Tibial nerve (tissue), 4 donors: Measurements from ENCODE around the gene IPO13. TPM values are rescaled to one million over a fixed set of nuclear protein-coding genes. Genes with fewer than 3 reads are reported as not detected.

Source experiments
- DNase-seq, 2 donors: peaks; one replicate each; pipeline ENCODE4 v3.0.0-alpha.2; 2019; ENCODE audit warnings: low spot score in 2 of 2
- H3K27ac ChIP-seq, 4 donors: fragments of 200-600 bp; sonication (generic) in 3 of 4; one replicate each; pipeline ENCODE4 v1.5.1; 2017 to 2019; ENCODE audit warnings: mild to moderate bottlenecking in 1 of 4
- H3K27me3 ChIP-seq, 2 donors: fragments of 200-600 bp; sonication (generic) in 1 of 2; one replicate each; pipeline versions ENCODE4 v1.5.1 to v1.6.0; 2017 to 2019
- H3K36me3 ChIP-seq, 3 donors: fragments of 200-600 bp; sonication (generic); one replicate each; pipeline ENCODE4 v1.5.1; 2018 to 2019
- H3K4me1 ChIP-seq, 4 donors: fragments of 200-600 bp; sonication (generic) in 3 of 4; one replicate each; pipeline ENCODE4 v1.5.1; 2017 to 2019
- H3K4me3 ChIP-seq, 4 donors: fragments of 200-600 bp; sonication (generic) in 3 of 4; one replicate each; pipeline ENCODE4 v1.5.1; 2017 to 2019; ENCODE audit warnings: mild to moderate bottlenecking in 1 of 4, moderate library complexity in 1 of 4
- H3K9me3 ChIP-seq, 4 donors: fragments of 200-600 bp; sonication (generic) in 3 of 4; one replicate each; pipeline ENCODE4 v1.5.1; 2017 to 2019
- CTCF ChIP-seq, 5 experiments: fragments of 200-600 bp in 3 of 5; fragments of 450-650 bp in 2 of 5; sonication (generic) in 3 of 5; IDR thresholded peaks; one replicate each; pipeline ENCODE4 v1.5.1; 2016 to 2019; ENCODE audit warnings: antibody characterized with exemption in 5 of 5, mild to moderate bottlenecking in 3 of 5, moderate library complexity in 2 of 5
- EP300 ChIP-seq, 2 donors: sonication (generic); formaldehyde crosslinking; IDR thresholded peaks; one replicate each; pipeline ENCODE4 v1.6.1; 2017; ENCODE audit warnings: antibody characterized with exemption in 2 of 2, mild to moderate bottlenecking in 1 of 2
- POLR2A ChIP-seq, 2 donors: fragments of 450-650 bp; IDR thresholded peaks; one replicate each; pipeline ENCODE4 v1.6.1; 2017; ENCODE audit warnings: antibody characterized with exemption in 2 of 2, mild to moderate bottlenecking in 2 of 2, moderate library complexity in 2 of 2
- WGBS, 2 donors: methylation state at CpG; one replicate each; pipeline ENCODE4 v1.1.5; 2018; 5-methylcytosine and 5-hydroxymethylcytosine counted together
- total RNA-seq, 4 donors: library from RNA; depleted of rRNA; stranded (reverse); fragments of >200 nt; gene quantifications; one replicate each; pipeline ENCODE4 v1.1.0, GENCODE V29; 2016

IPO13 gene
- total RNA-seq, 4 donors from 2014 or later, result 27.8 to 41.1 (median 31.2) TPM

GRCh38 chr1:43902058-43902831 is 44.5 kb upstream of the IPO13 start:
- Histone ChIP-seq H3K36me3 (peaks cover 0 to 58% (median 0%) of the 10 kb centered on the region in 3 donors), H3K27ac (no peak overlapping the region), H3K4me3 (no peak overlapping the region), H3K4me1 (peaks cover 0 to 5% (median 0%) of the 10 kb centered on the region in 4 donors), H3K9me3 (no peaks in the 10 kb centered on the region), H3K27me3 (no peaks in the 10 kb centered on the region)
- no peak for TF ChIP-seq POLR2A (IDR thresholded peaks at IDR 0.05)
- TF ChIP-seq EP300 (IDR thresholded peaks at IDR 0.05), result no peak
- TF ChIP-seq CTCF (IDR thresholded peaks at IDR 0.05), result no peak
- DNase-seq, result no peak
- WGBS, 2 donors, result 84 to 96% methylated on average over 4 of the region's 4 CpGs

GRCh38 chr1:43904660-43905551 is 41.8 kb upstream of the IPO13 start:
- H3K9me3 ChIP-seq, result no peaks in the 10 kb centered on the region
- 60 to 69% methylated on average over 7 of the region's 7 CpGs for WGBS, 2 donors
- no peak overlapping the region for H3K27ac ChIP-seq
- no peaks in the 10 kb centered on the region for H3K27me3 ChIP-seq
- no peak for DNase-seq
- no peak overlapping the region for H3K4me3 ChIP-seq
- TF ChIP-seq POLR2A (IDR thresholded peaks at IDR 0.05) (no peak), EP300 (IDR thresholded peaks at IDR 0.05) (no peak), CTCF (IDR thresholded peaks at IDR 0.05) (no peak)
- H3K36me3 ChIP-seq, result peaks cover 0 to 50% (median 0%) of the 10 kb centered on the region in 3 donors
- H3K4me1 ChIP-seq, result peaks cover 0 to 5% (median 0%) of the 10 kb centered on the region in 4 donors

GRCh38 chr1:43908226-43908625 is 38.5 kb upstream of the IPO13 start:
- 100% methylated on average over 2 of the region's 2 CpGs for WGBS, 2 donors
- no peak for DNase-seq
- Histone ChIP-seq H3K4me3 (no peak overlapping the region), H3K27ac (no peak overlapping the region), H3K36me3 (peaks cover 0 to 37% (median 0%) of the 10 kb centered on the region in 3 donors), H3K9me3 (no peaks in the 10 kb centered on the region), H3K4me1 (peaks cover 0 to 7% (median 0%) of the 10 kb centered on the region in 4 donors), H3K27me3 (no peaks in the 10 kb centered on the region)
- TF ChIP-seq EP300 (IDR thresholded peaks at IDR 0.05) (no peak), CTCF (IDR thresholded peaks at IDR 0.05) (no peak), POLR2A (IDR thresholded peaks at IDR 0.05) (no peak)

- Histone ChIP-seq H3K4me1 (peaks cover 0 to 7% (median 0%) of the 10 kb centered on the region in 4 donors), H3K27ac (no peak overlapping the region), H3K27me3 (no peaks in the 10 kb centered on the region), H3K4me3 (no peak overlapping the region), H3K36me3 (peaks cover 0 to 38% (median 0%) of the 10 kb centered on the region in 3 donors), H3K9me3 (no peaks in the 10 kb centered on the region)
- TF ChIP-seq POLR2A (IDR thresholded peaks at IDR 0.05), result no peak
- TF ChIP-seq CTCF (IDR thresholded peaks at IDR 0.05), result no peak
- no peak for TF ChIP-seq EP300 (IDR thresholded peaks at IDR 0.05)
- WGBS, 2 donors, result 91 to 92% methylated on average over 5 of the region's 5 CpGs
- DNase-seq, result no peak
These were observed 37.9 kb upstream of the IPO13 start for GRCh38 chr1:43908858-43909257.
